ENCODE measurements around the gene CSNK1D.

The CSNK1D gene

DNA sequence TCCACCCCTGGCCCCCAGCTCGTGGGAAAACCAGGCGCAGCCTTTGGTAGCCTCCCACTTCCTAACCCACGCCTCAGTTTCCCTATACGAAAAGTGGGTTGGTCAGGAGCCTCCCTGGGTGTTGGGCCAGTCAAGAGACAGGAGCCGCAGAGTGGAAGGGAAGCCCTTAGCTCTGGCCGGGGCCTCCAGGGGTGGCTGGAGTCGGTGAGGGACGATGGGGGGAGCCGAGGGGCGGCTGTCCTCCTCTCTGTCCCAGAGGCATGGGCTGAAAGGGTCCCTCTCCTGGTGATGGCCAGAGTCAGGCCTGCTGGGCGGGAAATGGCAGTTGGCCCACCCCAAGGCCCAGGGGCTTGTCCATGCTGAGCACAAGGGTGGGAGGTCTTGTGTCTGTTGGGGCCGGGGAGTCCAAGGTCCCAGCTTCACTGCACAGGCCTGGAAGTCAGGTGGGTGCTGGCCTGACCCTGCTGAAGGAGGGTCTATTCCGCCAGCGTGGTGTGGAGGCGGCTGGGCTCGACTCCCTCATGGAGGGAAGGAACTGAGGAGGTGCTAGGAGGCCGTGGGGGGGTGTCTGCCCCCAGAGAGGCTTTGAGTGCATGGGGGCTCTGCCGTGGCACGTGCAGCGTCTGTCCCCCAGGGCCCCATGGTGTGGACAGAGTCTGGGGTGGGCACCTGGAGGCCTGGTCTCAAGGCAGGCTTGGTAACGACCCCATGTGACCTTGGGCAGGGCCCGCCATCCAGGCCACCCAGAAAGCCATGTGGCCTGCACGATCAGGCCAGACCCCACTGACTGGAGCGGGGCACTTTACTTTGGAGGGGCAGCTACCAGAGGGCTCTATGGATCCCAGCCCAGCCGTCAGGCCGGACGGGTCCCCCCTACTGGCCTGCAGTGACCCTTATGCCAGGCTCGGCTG is 43.5 kb downstream of the CSNK1D start:
- H2AFZ ChIP-seq (ENCODE audit: low read depth, low read length): no peak overlapping the region
- H3K4me1 ChIP-seq (ENCODE audit: insufficient read depth, low read length): peaks cover 22% of the 10 kb centered on the region
- no peaks in the 10 kb centered on the region for H3K36me3 ChIP-seq (ENCODE audit: insufficient read depth, low read length)
- no peaks in the 10 kb centered on the region for H3K9me3 ChIP-seq (ENCODE audit: low read length)
- H3K4me3 ChIP-seq (ENCODE audit: low read length): no peak overlapping the region
- H3K27me3 ChIP-seq (ENCODE audit: insufficient read depth, low read length): peaks cover 42% of the 10 kb centered on the region

DNA sequence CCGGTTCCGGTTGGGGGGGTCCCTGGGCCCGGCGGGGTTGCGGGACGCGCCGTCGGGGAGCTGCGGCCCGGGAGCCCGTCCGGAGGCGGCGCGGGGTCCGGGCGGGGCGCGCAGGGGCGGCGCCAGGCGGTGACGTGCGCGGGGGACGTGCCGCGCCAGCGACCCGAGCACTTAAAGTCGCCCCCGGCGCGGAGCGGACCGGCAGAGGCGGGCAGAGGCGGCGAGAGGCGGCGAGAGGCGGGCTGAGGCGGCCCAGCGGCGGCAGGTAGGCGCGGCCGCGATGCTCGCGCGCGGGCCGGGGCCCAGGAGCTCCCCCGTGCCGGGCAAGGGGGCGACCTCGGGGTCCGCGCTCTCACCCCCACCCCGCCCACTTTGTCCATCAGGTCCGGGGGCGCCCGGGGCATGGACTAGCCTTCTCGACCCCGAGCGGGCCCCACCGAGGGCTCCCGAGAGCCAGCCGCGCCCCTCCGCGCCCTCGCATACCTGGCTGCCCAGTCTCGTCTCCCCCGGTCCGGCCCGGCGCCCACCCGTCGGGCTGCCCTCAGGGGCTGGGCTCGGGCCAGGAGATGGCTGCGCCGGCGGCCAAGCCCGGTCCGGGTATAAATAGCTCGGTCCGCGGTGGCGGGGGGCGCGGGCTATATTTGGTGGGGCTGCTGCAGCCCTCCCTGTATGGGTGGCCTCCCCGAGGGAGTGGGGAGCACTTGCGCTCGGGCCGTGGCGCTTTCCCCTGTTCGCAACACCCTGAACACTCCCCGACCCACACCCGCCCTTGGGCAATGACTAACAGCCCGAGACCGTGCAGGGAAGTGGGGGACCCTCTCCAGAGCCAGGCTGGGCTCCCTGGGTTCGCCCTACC is 44.4 kb downstream of the CSNK1D start, which contains the start of gene SLC16A3:
TSS of gene SLC16A3 (plus strand) at position 201 of the 856 bp plus-strand sequence. CDS start 6,967 bp downstream, outside the sequence.
- Histone ChIP-seq H3K4me1 (ENCODE audit: insufficient read depth, low read length) (peaks cover 14% of the 10 kb centered on the region), H3K4me3 (ENCODE audit: low read length) (no peak within 1 kb of the TSS), H3K9me3 (ENCODE audit: low read length) (no peaks in the 10 kb centered on the region), H3K36me3 (ENCODE audit: insufficient read depth, low read length) (no peaks in the 10 kb centered on the region), H3K27me3 (ENCODE audit: insufficient read depth, low read length) (peaks cover 42% of the 10 kb centered on the region), H2AFZ (ENCODE audit: low read depth, low read length) (no peak within 1 kb of the TSS)

DNA sequence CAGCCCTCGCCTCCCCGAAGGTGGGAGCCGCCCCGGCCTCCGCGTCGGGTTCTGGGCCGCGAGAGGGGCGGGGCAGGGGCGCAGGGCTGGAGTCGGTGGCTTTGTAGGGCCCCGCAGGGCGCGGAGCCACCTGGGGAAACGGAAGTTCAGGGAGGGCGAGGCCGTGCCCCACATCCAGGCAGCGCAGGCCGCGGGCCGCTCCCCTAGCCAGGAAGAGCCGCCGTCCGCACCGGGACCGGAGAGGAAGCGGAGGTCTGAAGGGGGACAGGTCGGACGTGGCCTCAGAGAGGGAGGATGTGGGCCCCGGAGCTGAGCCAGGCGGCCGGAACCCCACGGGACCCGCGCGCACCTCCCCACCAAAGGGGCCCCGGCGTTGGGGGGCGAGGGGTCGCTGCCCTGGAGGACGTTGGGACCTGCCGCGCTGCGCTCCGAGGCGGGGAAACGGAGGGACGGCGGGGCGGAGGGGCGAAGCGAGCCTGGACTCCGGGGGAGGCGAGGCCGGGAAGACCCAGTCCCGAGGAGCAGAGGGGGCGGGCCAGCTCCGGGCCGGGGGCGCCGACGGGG is 45.1 kb downstream of the CSNK1D start:
- Histone ChIP-seq H3K36me3 (ENCODE audit: insufficient read depth, low read length) (no peaks in the 10 kb centered on the region), H3K4me3 (ENCODE audit: low read length) (no peak overlapping the region), H3K27me3 (ENCODE audit: insufficient read depth, low read length) (peaks cover 42% of the 10 kb centered on the region), H3K4me1 (ENCODE audit: insufficient read depth, low read length) (peaks cover 14% of the 10 kb centered on the region), H3K9me3 (ENCODE audit: low read length) (no peaks in the 10 kb centered on the region), H2AFZ (ENCODE audit: low read depth, low read length) (no peak overlapping the region)

DNA sequence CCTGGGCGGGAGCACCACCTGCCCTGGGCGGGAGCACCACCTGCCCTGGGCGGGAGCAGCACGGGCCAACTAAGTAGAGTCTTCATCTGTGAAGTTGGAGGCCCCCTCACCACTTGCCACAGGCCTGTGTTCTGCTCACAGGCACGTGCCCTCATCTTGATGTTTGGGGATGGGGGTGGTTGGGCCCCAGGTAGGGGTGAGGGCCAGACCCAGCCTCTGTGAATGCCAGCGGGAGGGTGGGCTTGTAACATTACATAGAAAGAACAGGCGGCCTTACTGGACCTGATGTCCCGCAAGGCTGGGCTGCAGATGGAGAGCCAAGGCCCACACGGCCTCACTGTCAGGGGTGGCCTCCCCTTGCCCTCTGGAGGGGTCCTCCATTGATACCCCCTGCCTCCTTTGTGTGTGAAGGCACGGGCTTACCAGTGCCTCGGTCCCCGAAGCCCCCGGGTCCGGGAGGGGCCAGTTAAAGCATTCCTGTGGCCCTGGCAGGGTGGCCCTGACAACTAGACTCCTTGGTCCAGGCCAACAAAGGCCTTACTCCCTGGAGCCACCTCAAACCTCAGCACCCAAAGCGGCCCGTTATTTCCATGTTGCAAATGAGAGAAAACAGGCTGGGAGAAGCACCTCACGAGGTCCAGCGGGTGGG is 45.7 kb downstream of the CSNK1D start:
- peaks cover 14% of the 10 kb centered on the region for H3K4me1 ChIP-seq (ENCODE audit: insufficient read depth, low read length)
- no peaks in the 10 kb centered on the region for H3K9me3 ChIP-seq (ENCODE audit: low read length)
- H3K36me3 ChIP-seq (ENCODE audit: insufficient read depth, low read length): no peaks in the 10 kb centered on the region
- H3K27me3 ChIP-seq (ENCODE audit: insufficient read depth, low read length): peaks cover 42% of the 10 kb centered on the region
- H2AFZ ChIP-seq (ENCODE audit: low read depth, low read length): no peak overlapping the region
- H3K4me3 ChIP-seq (ENCODE audit: low read length): no peak overlapping the region

DNA sequence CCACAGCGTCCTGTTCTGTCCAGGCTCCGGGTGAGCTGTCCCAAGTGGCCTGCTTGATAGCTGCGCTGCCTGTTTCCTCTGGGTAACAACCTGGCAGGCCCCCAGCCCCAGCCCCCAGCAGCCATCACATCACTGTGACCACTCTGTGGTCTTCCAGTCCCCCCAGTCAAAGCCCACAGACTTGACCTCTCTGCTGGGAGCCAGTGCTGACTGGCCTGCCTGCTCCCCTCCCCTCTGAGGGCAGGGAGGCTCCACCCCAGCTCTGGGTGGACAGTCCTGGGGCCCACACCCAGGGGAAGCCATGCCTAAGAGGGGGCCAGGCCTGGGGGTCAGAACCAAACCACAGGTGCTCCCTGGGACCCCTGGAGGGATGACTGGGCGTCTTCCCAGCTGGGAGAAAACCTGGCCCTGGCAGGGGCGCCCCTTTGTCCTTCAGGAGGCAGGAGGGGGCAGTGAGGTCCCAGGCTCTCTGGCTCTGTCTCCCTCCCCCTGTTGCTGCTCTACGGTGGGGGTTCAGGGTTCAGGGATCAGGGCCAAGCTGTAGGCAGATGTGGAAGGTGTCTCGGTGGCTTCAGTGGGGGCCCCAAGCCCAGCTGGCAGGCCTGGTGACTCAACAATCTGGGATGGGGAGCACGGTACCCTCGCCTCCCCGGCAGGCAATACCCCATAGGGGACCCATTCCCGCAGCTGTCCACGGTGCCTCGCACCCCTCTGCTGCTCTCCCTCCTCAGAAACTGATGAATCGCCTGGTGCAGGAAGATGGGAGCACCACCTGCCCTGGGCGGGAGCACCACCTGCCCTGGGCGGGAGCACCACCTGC is 46.5 kb downstream of the CSNK1D start:
- Histone ChIP-seq H3K4me1 (ENCODE audit: insufficient read depth, low read length) (peaks cover 14% of the 10 kb centered on the region), H2AFZ (ENCODE audit: low read depth, low read length) (no peak overlapping the region), H3K36me3 (ENCODE audit: insufficient read depth, low read length) (no peaks in the 10 kb centered on the region), H3K27me3 (ENCODE audit: insufficient read depth, low read length) (peaks cover 42% of the 10 kb centered on the region), H3K4me3 (ENCODE audit: low read length) (no peak overlapping the region), H3K9me3 (ENCODE audit: low read length) (no peaks in the 10 kb centered on the region)

DNA sequence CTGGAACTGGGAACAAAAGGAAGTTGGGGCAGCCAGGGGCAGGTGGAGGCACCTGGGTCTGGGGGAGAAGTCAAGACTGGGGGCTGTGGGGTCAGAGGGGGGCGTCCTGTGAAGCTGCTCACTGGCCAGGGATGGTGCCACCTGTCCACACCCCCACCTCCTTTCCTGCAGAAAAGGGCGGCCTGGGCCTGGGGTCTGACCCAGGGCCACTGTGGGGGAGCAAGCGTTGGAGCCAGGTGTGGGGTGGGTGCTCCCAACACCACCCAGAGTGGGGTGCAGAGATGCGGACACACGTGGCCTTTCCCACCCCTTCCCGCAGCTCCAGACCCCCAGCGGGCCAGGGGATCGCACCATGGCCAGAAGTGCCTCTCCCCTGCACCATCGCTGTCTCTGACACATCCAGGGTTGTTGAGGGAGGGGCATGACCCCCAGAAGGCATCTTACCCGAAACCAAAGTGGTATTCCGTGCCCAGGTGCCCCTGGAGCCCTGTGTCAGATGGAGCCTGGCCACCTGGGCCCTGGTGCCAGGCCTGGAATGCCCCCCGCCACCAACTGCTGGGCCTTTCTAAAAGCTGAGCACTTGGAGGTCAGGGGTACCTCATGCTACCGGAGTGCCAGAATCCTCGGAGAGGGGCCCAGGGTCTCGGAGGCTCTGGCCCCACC is 47.2 kb downstream of the CSNK1D start:
- H3K27me3 ChIP-seq (ENCODE audit: insufficient read depth, low read length): peaks cover 42% of the 10 kb centered on the region
- H3K4me3 ChIP-seq (ENCODE audit: low read length): no peak overlapping the region

DNA sequence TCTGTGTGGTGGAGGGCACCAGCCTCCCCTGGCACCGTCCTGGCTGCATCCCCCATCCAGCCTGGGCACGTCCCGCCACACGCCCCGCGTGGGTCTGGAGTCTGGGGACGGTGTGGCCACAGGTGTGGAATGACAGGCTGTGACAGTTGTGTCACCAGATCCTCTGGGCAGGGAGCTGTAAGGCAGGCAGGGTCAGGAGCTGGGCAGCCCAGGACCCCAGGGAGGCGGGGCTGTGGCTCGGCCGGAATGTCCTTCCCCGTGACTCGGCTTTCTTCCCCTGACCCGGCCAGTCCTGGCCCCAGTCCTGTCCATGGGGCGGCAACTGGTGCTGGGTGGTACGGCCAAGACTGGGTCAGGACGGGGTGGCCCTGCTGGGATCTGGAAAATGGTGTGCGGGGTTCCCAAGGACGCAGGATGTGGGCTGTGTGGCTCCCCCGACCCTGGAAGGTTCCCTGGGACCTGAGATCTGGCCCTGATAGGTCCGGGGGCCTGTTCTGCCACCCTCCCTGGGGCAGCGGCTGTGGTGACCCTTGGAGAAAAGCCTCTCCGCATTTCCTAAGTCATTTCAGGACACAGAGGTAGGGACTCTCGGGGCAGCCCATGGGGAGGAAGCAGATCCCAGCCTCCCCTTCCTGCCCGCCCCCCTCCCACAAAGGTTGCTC is 48.0 kb downstream of the CSNK1D start:
- peaks cover 7% of the 10 kb centered on the region for H3K4me1 ChIP-seq (ENCODE audit: insufficient read depth, low read length)
- peaks cover 39% of the 10 kb centered on the region for H3K27me3 ChIP-seq (ENCODE audit: insufficient read depth, low read length)
- no peaks in the 10 kb centered on the region for H3K36me3 ChIP-seq (ENCODE audit: insufficient read depth, low read length)
- no peak overlapping the region for H2AFZ ChIP-seq (ENCODE audit: low read depth, low read length)
- no peaks in the 10 kb centered on the region for H3K9me3 ChIP-seq (ENCODE audit: low read length)
- H3K4me3 ChIP-seq (ENCODE audit: low read length): no peak overlapping the region

More for the DNA sequence above, 47.2 kb downstream of the CSNK1D start:
- no peaks in the 10 kb centered on the region for H3K36me3 ChIP-seq (ENCODE audit: insufficient read depth, low read length)
- peaks cover 9% of the 10 kb centered on the region for H3K4me1 ChIP-seq (ENCODE audit: insufficient read depth, low read length)
- no peak overlapping the region for H2AFZ ChIP-seq (ENCODE audit: low read depth, low read length)
- no peaks in the 10 kb centered on the region for H3K9me3 ChIP-seq (ENCODE audit: low read length)

DNA sequence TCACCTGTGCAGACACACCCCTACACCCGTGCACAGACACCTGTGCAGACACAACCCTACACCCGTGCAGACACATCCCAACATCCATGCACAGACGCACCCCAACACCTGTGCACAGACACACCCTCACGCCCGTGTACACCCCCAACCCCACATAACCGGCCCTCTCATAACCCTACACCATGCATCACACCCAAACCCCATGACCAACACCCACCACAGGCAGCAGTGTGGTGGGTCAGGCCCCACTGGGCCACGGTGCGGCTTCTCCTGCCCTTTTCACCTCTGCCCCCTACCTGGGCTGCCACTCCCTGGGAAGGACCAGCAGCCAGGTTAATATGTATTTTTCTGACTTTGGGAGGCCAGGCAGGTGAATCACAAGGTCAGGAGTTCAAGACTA is 48.8 kb downstream of the CSNK1D start:
- Histone ChIP-seq H3K4me3 (ENCODE audit: low read length) (no peak overlapping the region), H3K4me1 (ENCODE audit: insufficient read depth, low read length) (peaks cover 7% of the 10 kb centered on the region), H3K27me3 (ENCODE audit: insufficient read depth, low read length) (peaks cover 32% of the 10 kb centered on the region), H3K9me3 (ENCODE audit: low read length) (no peaks in the 10 kb centered on the region), H2AFZ (ENCODE audit: low read depth, low read length) (no peak overlapping the region), H3K36me3 (ENCODE audit: insufficient read depth, low read length) (no peaks in the 10 kb centered on the region)

DNA sequence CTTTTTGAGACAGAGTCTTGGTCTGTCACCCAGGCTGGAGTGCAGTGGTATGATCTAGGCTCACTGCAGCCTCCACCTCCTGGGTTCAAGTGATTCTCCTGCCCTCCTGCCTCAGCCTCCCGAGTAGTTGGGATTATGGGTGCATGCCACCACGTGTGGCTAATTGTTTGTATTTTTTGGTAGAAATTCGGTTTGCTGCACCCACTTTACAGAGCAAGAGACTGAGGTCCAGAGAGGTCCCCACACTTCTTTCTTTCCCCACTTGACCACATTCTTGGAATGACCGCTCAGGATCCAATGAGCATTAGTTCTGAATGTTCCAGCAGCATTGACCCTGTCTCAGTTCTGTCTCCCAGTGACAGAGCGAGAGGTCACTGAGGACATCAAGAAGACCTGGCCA is 50.0 kb downstream of the CSNK1D start:
- peaks cover 25% of the 10 kb centered on the region for H3K27me3 ChIP-seq (ENCODE audit: insufficient read depth, low read length)
- H3K4me3 ChIP-seq (ENCODE audit: low read length): no peak overlapping the region
- H2AFZ ChIP-seq (ENCODE audit: low read depth, low read length): no peak overlapping the region
- H3K36me3 ChIP-seq (ENCODE audit: insufficient read depth, low read length): no peaks in the 10 kb centered on the region
- H3K9me3 ChIP-seq (ENCODE audit: low read length): no peaks in the 10 kb centered on the region
- H3K4me1 ChIP-seq (ENCODE audit: insufficient read depth, low read length): peaks cover 7% of the 10 kb centered on the region

DNA sequence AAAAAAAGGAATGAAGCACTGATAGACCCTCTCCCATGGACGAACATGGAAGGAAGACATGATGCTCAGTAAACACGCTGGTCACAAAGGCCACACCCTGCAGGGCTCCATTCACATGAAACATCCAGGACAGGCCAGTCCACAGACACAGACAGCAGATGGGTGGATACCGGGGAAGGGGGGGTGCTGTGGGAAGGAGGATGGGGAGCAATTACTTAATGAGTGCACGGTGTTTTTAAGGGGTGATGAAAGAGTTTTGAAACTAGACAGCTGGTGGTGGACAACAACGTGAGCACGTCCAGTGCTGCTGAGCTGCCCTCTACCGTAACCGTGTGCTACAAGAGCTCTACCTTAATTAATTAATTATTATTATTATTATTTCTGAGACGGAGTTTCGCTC is 50.7 kb downstream of the CSNK1D start:
- H2AFZ ChIP-seq (ENCODE audit: low read depth, low read length): no peak overlapping the region
- H3K4me1 ChIP-seq (ENCODE audit: insufficient read depth, low read length): peaks cover 7% of the 10 kb centered on the region
- H3K9me3 ChIP-seq (ENCODE audit: low read length): no peaks in the 10 kb centered on the region
- peaks cover 18% of the 10 kb centered on the region for H3K27me3 ChIP-seq (ENCODE audit: insufficient read depth, low read length)
- H3K4me3 ChIP-seq (ENCODE audit: low read length): no peak overlapping the region
- H3K36me3 ChIP-seq (ENCODE audit: insufficient read depth, low read length): no peaks in the 10 kb centered on the region

DNA sequence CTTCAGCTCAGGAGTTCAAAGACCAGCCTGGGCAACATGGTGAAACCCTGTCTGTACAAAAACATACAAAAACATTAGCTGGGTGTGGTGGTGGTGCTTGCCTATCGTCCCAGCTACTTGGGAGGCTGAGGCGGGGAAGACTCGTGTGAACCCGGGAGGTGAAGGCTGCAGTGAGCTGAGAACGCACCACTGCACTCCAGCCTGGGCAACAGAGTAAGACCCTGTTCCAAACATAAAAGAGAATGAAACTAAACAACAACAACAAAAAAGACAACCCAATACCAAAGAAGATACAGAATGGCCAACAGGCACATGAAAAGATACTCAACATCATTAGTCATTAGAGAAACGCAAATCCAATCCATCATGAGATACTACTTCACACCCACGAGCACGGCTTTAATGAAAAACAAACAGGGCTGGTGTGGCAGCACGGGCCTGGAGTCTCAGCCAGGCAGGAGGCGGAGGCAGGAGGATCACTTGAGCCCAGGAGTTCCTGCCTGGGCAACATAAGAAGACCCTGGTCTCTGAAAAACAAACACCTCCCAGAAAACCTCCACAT is 52.1 kb downstream of the CSNK1D start:
- Histone ChIP-seq H2AFZ (ENCODE audit: low read depth, low read length) (no peak overlapping the region), H3K27me3 (ENCODE audit: insufficient read depth, low read length) (peaks cover 4% of the 10 kb centered on the region), H3K4me1 (ENCODE audit: insufficient read depth, low read length) (peaks cover 4% of the 10 kb centered on the region), H3K4me3 (ENCODE audit: low read length) (no peak overlapping the region), H3K36me3 (ENCODE audit: insufficient read depth, low read length) (no peaks in the 10 kb centered on the region), H3K9me3 (ENCODE audit: low read length) (no peaks in the 10 kb centered on the region)

Measured in neuron (in vitro differentiated cells).